ENCODE data around the gene INTS3. TPM values are rescaled to one million over a fixed set of nuclear protein-coding genes. Genes with fewer than 3 reads are reported as not detected.

INTS3 gene
- total RNA-seq, 2 experiments from 2014 or later = 52.0 to 58.0 TPM

DNA sequence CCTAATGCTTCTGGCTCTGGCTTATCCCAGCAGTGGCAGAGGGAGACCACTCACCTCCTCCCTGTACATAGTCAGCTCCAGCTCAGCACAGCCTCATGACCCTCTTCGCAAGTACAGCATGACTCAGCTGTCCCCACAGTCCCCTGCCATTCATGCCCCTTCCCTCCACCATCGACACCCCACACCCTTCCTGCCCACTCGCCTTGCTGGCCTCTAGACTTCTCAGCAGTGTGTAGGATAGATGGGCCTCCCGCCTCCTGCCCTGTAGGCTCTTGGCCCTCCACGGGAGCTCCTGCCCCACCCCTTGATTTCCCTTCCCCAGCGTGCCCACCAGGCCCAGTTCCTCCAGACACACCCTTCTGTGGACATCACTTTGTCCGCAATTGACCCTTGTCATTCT, 39.6 kb upstream of the INTS3 start:
- Mint-ChIP-seq H3K4me3 (no peak overlapping the region), H3K9me3 (ENCODE audit: low read depth) (no peaks in the 10 kb centered on the region), H3K4me1 (no peaks in the 10 kb centered on the region), H3K27ac (no peak overlapping the region), H3K27me3 (peaks cover 5% of the 10 kb centered on the region), H3K36me3 (ENCODE audit: low read depth) (no peaks in the 10 kb centered on the region)
- ATAC-seq (no peak), DNase-seq (no peak)
- ChIA-PET POLR2A (no interaction called here), CTCF (no interaction called here)
- intact Hi-C loops (cut with DNase I, micrococcal nuclease) = no loop called here

DNA sequence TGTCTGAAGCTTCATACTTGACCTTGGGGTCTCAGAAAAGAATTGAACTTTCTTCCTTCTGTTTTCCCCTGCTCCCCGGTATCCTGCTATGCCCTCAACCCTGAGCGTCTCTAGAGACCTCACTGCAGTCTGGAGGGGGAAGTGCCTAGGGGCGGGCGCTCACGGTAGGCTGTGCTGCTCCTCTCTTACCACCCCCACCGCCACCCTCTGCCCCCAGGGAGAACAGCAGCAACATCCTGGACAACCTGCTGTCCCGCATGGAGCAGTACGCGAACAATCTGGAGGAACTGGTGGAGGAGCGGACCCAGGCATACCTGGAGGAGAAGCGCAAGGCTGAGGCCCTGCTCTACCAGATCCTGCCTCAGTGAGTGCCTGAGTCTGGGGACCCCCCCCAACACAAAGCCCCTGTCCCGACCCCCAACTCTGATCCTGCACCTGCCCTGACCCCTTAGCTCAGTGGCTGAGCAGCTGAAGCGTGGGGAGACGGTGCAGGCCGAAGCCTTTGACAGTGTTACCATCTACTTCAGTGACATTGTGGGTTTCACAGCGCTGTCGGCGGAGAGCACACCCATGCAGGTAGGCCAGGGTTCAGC, 39.0 kb upstream of the INTS3 start:
- CTCF ChIA-PET = interaction anchor here (0.5 kb wide), 1 partner anchor 22 kb away, joined by 3 read pairs; no protein-coding TSS in a partner anchor
- ATAC-seq (no peak), DNase-seq (no peak)
- intact Hi-C loops (cut with DNase I, micrococcal nuclease) = no loop called here
- POLR2A ChIA-PET = no interaction called here
- H3K36me3 Mint-ChIP-seq (ENCODE audit: low read depth) = no peaks in the 10 kb centered on the region
- no peak overlapping the region for H3K27ac Mint-ChIP-seq
- no peaks in the 10 kb centered on the region for H3K4me1 Mint-ChIP-seq
- no peaks in the 10 kb centered on the region for H3K9me3 Mint-ChIP-seq (ENCODE audit: low read depth)
- H3K27me3 Mint-ChIP-seq = peaks cover 3% of the 10 kb centered on the region
- no peak overlapping the region for H3K4me3 Mint-ChIP-seq

DNA sequence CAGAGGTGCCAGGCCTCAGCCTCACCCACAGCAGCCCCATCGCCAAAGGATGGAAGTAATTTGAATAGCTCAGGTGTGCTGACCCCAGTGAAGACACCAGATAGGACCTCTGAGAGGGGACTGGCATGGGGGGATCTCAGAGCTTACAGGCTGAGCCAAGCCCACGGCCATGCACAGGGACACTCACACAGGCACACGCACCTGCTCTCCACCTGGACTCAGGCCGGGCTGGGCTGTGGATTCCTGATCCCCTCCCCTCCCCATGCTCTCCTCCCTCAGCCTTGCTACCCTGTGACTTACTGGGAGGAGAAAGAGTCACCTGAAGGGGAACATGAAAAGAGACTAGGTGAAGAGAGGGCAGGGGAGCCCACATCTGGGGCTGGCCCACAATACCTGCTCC, 34.4 kb upstream of the INTS3 start:
- intact Hi-C loops (cut with DNase I, micrococcal nuclease) = no loop called here
- Mint-ChIP-seq H3K4me1 (no peaks in the 10 kb centered on the region), H3K36me3 (ENCODE audit: low read depth) (no peaks in the 10 kb centered on the region), H3K27me3 (peaks cover 3% of the 10 kb centered on the region), H3K4me3 (no peak overlapping the region), H3K9me3 (ENCODE audit: low read depth) (no peaks in the 10 kb centered on the region), H3K27ac (no peak overlapping the region)
- ChIA-PET CTCF (interaction anchor here (1.4 kb wide), 1 partner anchor 17 kb away, joined by 4 read pairs; no protein-coding TSS in a partner anchor), POLR2A (no interaction called here)
- DNase-seq = no peak
- ATAC-seq = no peak

DNA sequence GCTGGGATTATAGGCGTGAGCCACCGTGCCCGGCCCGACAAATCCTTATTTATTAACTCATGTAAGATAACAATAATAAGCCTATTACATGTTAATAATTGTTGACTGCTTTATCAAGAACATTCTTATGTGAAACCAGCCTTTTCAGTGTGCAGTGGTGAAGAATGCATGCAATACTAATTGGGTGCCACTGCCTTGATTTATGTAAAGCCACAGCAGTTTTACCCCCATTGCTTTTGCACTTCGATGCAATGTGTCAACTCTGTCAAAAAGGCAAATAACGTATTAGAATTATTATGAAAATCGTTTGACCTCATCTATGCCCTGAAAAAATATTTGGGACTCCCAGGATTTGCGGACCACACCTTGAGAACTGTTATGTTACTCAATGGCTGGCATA, 31.1 kb upstream of the INTS3 start:
- no peaks in the 10 kb centered on the region for H3K4me1 Mint-ChIP-seq
- H3K36me3 Mint-ChIP-seq (ENCODE audit: low read depth) = no peaks in the 10 kb centered on the region
- H3K9me3 Mint-ChIP-seq (ENCODE audit: low read depth) = no peaks in the 10 kb centered on the region
- peaks cover 3% of the 10 kb centered on the region for H3K27me3 Mint-ChIP-seq
- intact Hi-C loops (cut with DNase I, micrococcal nuclease) = no loop called here
- ChIA-PET POLR2A (no interaction called here), CTCF (interaction anchor here (1.4 kb wide), 1 partner anchor 203 kb away, joined by 3 read pairs; no protein-coding TSS in a partner anchor)
- DNase-seq (no peak), ATAC-seq (no peak)
- no peak overlapping the region for H3K4me3 Mint-ChIP-seq
- H3K27ac Mint-ChIP-seq = no peak overlapping the region

DNA sequence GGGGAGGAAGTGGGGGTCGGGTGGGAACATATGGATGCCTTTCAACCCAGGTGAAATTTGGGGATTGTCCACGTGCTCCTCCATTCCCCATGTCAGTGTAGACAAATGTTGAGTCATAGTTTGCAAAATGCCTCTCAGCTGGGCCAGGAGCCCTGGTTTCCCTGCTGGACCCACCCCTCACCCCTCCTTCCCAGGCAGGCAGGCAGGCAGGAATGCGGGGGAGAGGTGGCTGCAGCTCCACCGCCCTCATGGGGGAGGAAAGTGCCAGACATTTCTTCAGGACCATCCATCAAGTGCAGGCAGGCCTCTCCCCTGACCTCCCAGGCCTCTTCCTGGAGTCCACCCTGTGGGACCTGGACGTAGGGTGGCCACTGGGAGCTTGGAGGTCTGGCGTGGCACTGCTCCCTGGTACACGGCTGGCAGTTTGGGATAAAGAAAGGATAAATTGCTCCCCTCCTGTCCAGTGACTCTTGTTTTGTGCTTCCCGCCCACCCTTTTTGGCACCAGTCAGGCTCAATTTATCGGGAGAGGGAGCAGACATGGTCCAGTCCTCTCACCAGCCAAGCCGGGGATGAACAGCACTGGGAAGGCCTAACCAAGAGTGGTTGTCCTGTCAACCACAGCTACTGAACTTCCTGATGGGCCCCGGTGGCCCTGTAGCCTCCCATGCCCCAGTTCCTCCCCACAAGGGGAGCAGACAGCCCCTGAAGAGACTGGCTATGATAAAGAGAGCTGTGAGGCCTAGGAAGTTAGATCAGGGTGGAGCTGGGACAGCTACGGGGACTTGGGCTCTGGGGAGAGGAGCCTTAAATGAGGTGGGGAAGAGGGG, 30.4 kb upstream of the INTS3 start:
- Mint-ChIP-seq H3K27me3 (peaks cover 3% of the 10 kb centered on the region), H3K27ac (no peak overlapping the region), H3K36me3 (ENCODE audit: low read depth) (no peaks in the 10 kb centered on the region), H3K4me3 (no peak overlapping the region), H3K9me3 (ENCODE audit: low read depth) (no peaks in the 10 kb centered on the region), H3K4me1 (no peaks in the 10 kb centered on the region)
- no peak for ATAC-seq
- POLR2A ChIA-PET = no interaction called here
- CTCF ChIA-PET = interaction anchor here (1.4 kb wide), 1 partner anchor 203 kb away, joined by 3 read pairs; no protein-coding TSS in a partner anchor
- intact Hi-C loops (cut with DNase I, micrococcal nuclease) = no loop called here
- no peak for DNase-seq

DNA sequence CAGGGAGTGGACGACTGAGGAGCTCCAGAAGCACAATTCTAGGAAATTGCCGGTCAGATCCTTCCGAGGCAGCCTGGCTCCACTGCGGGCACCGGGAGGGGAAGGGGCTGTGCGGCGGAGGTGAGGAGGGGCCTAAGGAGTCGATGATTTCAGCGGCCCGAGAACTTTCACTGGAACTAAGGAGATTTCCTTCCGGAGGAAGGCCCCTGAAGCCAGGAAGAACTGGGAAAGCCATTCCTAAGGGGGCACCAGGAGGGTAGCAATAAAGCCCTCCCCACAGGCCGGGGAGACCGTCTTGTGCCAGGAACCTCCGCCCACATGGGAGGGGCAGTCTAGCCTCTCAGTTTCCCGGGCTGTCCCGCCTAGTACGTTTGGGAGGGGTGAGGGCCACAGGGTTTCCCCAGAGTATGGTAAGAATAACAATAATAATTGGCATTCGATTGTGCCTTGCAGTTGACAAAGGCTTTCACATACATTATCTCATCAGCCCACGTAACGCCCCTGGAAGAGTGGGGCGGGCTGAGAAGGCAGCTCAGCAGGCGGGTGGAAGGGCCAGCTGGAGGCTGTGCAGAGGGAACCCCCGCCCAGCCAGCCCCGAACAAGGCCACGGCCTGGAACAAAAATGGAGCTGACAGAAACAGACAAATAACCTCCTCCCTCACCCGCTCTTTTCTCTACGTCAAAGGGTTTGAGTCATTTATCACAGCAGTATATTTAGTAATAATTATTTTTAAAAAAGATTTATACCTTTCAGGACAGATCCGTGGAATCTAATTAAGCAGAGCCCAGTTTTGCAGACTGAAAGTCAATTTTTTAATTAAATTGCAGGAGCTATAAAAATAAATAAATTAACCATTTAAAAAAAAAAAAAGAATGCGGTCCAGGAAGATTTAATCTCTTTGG, 29.6 kb upstream of the INTS3 start:
- Mint-ChIP-seq H3K4me3 (no peak overlapping the region), H3K27ac (no peak overlapping the region), H3K9me3 (ENCODE audit: low read depth) (no peaks in the 10 kb centered on the region), H3K27me3 (peaks cover 3% of the 10 kb centered on the region), H3K36me3 (ENCODE audit: low read depth) (no peaks in the 10 kb centered on the region), H3K4me1 (no peaks in the 10 kb centered on the region)
- intact Hi-C loops (cut with DNase I, micrococcal nuclease) = no loop called here
- POLR2A ChIA-PET = interaction anchor here (0.6 kb wide), 1 partner anchor 138 kb away, joined by 3 read pairs; no protein-coding TSS in a partner anchor
- no peak for ATAC-seq
- CTCF ChIA-PET = interaction anchor here (1.4 kb wide), 1 partner anchor 204 kb away, joined by 3 read pairs; no protein-coding TSS in a partner anchor
- no peak for DNase-seq

DNA sequence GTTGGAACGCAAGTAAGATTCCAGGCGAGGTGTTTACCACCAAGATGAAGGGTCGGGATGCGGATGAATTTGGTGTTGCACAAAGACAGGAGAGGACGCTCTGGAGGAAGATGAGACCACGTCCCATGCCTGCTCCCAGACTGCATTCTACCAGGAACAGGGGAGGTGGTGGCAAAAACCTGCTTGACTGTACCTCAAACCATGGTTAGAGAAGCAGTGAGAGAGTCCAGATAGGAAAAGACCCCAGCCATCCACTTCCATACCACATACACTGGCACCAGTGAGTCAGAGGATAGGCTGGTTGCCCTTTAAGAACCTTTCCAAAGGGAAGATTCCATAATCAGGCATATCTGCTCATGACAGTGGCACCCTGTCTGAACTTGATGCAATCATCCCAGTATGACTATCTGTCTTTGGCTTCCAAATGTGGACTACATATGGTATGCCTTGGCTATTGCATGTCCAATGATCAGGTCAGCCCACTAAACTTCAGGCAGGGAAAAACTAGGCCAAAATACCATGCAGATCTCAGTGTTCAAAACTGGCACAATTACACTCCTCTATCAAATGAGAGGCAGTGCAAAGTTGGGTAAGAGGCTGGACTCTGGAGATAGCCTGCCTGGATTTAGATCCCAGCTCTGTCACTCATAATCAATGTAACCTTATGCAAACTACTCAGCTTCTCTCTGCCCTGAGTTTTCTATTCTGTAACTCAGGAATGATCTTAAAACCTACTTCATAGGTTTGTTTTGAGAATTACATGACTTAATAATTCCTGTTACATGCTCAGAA, 28.7 kb upstream of the INTS3 start:
- peaks cover 3% of the 10 kb centered on the region for H3K27me3 Mint-ChIP-seq
- POLR2A ChIA-PET = interaction anchor here (0.6 kb wide), 2 partner anchors 54 to 137 kb away, joined by 3 to 13 read pairs; no protein-coding TSS in a partner anchor
- no peak overlapping the region for H3K4me3 Mint-ChIP-seq
- DNase-seq (no peak), ATAC-seq (no peak)
- H3K27ac Mint-ChIP-seq = no peak overlapping the region
- H3K36me3 Mint-ChIP-seq (ENCODE audit: low read depth) = no peaks in the 10 kb centered on the region
- no peaks in the 10 kb centered on the region for H3K9me3 Mint-ChIP-seq (ENCODE audit: low read depth)
- CTCF ChIA-PET = interaction anchor here (1.1 kb wide), 1 partner anchor 19 kb away, joined by 3 read pairs; no protein-coding TSS in a partner anchor
- intact Hi-C loops (cut with DNase I, micrococcal nuclease) = no loop called here
- H3K4me1 Mint-ChIP-seq = no peaks in the 10 kb centered on the region

DNA sequence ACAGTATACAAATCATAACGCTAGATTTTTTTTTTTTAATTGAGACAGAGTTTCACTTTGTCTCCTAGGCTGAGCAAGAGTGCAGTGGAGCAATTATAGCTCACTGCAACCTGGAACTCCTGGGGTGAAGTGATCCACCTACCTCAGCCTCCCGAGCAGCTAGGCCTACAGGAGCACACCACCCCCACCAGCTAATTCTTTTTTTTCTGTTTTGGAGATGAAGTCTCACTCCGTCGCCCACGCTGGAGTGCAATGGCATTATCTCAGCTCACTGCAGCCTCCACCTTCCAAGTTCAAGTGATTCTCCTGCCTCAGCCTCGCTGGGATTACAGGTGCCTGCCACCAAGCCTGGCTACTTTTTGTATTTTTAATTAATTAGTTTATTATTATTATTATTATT, 28.1 kb upstream of the INTS3 start:
- ChIA-PET POLR2A (interaction anchor here (0.6 kb wide), 1 partner anchor 53 kb away, joined by 13 read pairs; no protein-coding TSS in a partner anchor), CTCF (interaction anchor here (0.6 to 1.1 kb wide), 2 partner anchors 20 kb away, joined by 3 read pairs; no protein-coding TSS in a partner anchor)
- Mint-ChIP-seq H3K9me3 (ENCODE audit: low read depth) (no peaks in the 10 kb centered on the region), H3K27me3 (peaks cover 3% of the 10 kb centered on the region), H3K27ac (no peak overlapping the region), H3K36me3 (ENCODE audit: low read depth) (no peaks in the 10 kb centered on the region), H3K4me3 (no peak overlapping the region), H3K4me1 (no peaks in the 10 kb centered on the region)
- ATAC-seq = no peak
- no peak for DNase-seq
- intact Hi-C loops (cut with DNase I, micrococcal nuclease) = no loop called here

DNA sequence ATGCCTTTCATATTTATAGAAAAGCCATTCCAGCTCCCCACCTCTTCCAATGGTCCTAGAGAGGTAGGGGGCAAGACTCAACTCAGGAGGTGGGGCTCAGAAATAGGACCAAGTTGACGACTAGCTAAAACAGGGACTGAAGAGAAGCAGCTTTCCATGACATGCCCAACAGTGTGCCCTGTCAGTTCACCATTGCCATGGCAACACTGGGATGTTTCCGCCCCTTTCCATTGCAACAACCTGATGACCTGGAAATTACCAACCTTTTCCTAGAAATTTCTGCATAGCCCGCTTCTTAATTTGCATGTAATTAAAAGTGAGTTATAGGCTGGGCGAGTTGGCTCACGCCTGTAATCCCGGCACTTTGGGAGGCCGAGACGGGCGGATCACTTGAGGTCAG, 22.4 kb upstream of the INTS3 start:
- Mint-ChIP-seq H3K27me3 (no peaks in the 10 kb centered on the region), H3K27ac (no peak overlapping the region), H3K36me3 (ENCODE audit: low read depth) (no peaks in the 10 kb centered on the region), H3K9me3 (ENCODE audit: low read depth) (no peaks in the 10 kb centered on the region), H3K4me1 (no peaks in the 10 kb centered on the region), H3K4me3 (no peak overlapping the region)
- ATAC-seq (no peak), DNase-seq (no peak)
- intact Hi-C loops (cut with DNase I, micrococcal nuclease) = no loop called here
- ChIA-PET POLR2A (no interaction called here), CTCF (interaction anchor here (1.7 kb wide), 1 partner anchor 44 kb away, joined by 4 read pairs; no protein-coding TSS in a partner anchor)

DNA sequence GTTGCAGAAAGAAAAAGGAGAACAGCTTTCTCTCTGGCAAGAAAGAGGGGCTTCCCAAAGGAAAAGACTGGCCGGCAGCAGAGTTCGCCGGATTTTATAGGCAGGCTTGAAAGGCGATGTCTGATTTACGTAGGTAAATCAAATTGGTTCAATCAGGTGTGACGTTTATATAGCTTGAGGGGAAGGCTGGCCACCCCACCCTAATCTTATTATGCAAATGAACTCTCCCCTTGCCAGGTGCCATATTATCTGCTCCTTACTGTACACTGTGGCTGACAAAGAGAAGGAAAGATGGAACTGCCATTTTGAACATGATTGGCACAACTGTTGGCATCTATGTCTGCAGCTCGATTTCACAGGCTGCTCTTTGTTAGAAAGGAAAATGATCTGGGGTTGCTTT, 16.8 kb upstream of the INTS3 start:
- DNase-seq = no peak
- Mint-ChIP-seq H3K4me3 (no peak overlapping the region), H3K36me3 (ENCODE audit: low read depth) (no peaks in the 10 kb centered on the region), H3K9me3 (ENCODE audit: low read depth) (no peaks in the 10 kb centered on the region), H3K4me1 (no peaks in the 10 kb centered on the region), H3K27me3 (peaks cover 9% of the 10 kb centered on the region), H3K27ac (no peak overlapping the region)
- ATAC-seq = no peak
- intact Hi-C loops (cut with DNase I, micrococcal nuclease) = no loop called here
- CTCF ChIA-PET = interaction anchor here (0.7 kb wide), 1 partner anchor 349 kb away, joined by 3 read pairs; no protein-coding TSS in a partner anchor
- POLR2A ChIA-PET = no interaction called here
